ENCODE measurements around the gene ZNF585A. TPM values are rescaled to one million over a fixed set of nuclear protein-coding genes. Genes with fewer than 3 reads are reported as not detected.
"Not testable (repeated sequence)": the region's sequence is repeated elsewhere in the genome, so short reads cannot be mapped to it uniquely, and the experiment has no call there.

The ZNF585A gene
- polyA plus RNA-seq (2012; ENCODE audit: low read depth, missing spikeins) = 15.9 TPM

DNA sequence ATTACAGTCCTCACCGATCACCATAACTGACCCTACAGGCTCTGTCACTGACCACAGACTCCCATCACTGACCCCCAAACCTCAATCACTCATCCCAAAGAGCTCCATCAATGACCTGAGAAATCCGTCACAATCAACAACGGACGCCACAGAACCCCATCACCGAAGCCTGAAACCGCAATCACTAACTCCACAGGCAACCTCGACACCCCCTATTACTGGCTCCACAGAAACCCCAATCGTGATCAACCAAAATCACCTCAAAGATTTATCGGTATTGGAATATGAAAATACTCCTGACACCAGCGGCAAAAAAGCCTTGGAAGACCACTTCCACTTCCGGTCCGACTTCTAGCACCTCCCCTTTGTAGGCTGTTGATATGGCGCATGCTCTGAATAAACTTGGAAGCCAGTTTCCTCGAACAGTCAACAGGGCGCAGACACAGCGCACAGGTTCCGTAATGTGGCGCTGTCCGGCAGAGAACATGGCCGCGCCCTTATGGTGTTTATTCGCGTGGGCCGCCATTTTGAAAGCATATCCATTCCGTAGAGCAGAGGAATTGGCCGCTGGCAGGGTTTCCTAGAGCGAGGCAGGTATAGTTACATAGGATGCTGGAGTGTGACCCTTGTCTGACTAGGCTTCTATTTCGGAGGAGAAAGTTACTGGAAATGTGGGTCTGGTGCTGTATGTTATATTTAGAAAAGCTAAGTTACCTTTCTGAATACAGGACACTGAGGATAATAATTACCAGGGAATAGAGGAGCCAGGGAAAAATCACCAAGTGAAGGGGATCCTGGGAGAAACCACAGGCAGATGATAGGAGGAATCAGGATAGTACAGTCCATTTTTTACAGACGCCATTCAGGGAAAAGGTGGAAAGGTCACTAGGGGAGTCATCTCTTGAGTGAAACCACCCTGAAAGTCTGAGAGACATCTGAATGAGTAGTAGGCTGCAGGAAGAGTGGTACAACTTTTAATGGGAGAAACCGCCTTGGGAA, at the start of gene ZNF585A:
TSS of gene ZNF585A (minus strand) at position 328 of the 999 bp plus-strand sequence. CDS start 2,785 bp downstream, outside the sequence.
- peak; percentile 41; the same call in 1 of the 2 replicates for TF ChIP-seq SPI1 (IDR thresholded peaks at IDR 0.05; ENCODE audit: low read depth, low read length)
- peak; percentile 38; the same call in 1 of the 2 replicates for TF ChIP-seq TAF1 (IDR thresholded peaks at IDR 0.05; ENCODE audit: low read depth, low read length)
- no peak for TF ChIP-seq POU2F2 (IDR thresholded peaks at IDR 0.05; ENCODE audit: low read depth, low read length)
- TF ChIP-seq POLR2AphosphoS5 (IDR thresholded peaks at IDR 0.05; ENCODE audit: low read depth, low read length) = peak; percentile 65; the same call in 1 of the 2 replicates
- peak; percentile 73 for TF ChIP-seq POLR2A (IDR thresholded peaks at IDR 0.05; ENCODE audit: low read depth, low read length)
- no peak for TF ChIP-seq PAX5 (IDR thresholded peaks at IDR 0.05; ENCODE audit: insufficient read depth, low read length, severe bottlenecking)
- peak; percentile 54 for DNase-seq (ENCODE audit: insufficient read length, low spot score)
- peak; percentile 99 for FAIRE-seq

DNA sequence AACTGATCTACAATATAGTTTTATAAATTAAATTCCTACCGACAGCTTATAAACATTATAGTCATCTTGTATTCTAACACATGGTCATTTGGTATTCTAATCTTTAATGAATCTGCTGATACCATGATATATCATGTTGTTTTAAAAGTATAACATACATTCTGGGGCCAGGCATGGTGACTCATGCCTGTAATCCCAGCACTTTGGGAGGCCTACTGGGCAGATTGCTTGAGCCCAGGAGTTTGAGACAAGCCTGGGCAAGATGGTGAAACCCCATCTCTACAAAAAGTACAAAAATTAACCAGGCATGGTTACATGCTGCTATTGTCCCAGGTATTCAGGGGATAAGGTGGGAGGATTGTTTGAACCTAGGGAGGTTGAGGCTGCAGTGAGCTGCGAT, 48.6 kb upstream of the ZNF585A start:
- DNase-seq (ENCODE audit: insufficient read length, low spot score) (no peak), FAIRE-seq (no peak)

DNA sequence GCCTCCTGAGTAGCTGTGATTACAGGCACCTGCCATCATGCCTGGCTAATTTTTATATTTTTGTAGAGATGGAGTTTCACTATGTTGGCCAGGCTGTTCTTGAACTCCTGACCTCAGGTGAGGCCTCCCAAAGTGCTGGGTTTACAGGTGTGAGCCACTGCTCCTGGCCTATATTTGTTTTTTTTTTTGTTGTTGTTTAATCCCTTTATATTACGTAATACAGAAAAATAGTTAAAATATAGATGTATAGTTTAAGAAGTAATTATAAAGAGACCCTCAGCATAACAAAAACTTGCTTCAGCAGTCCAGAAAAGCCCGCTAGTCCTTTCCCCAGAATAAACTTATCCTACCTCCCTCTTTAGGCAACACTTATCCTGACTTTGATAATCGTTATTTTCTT, 47.9 kb upstream of the ZNF585A start:
- FAIRE-seq = no peak
- no peak for DNase-seq (ENCODE audit: insufficient read length, low spot score)
- TF ChIP-seq POLR2AphosphoS5 (IDR thresholded peaks at IDR 0.05; ENCODE audit: low read depth, low read length) (no peak), POLR2A (IDR thresholded peaks at IDR 0.05; ENCODE audit: low read depth, low read length) (no peak), TAF1 (IDR thresholded peaks at IDR 0.05; ENCODE audit: low read depth, low read length) (no peak), SPI1 (IDR thresholded peaks at IDR 0.05; ENCODE audit: low read depth, low read length) (no peak), PAX5 (IDR thresholded peaks at IDR 0.05; ENCODE audit: insufficient read depth, low read length, severe bottlenecking) (no peak), POU2F2 (IDR thresholded peaks at IDR 0.05; ENCODE audit: low read depth, low read length) (no peak)

More for the DNA sequence above, 48.6 kb upstream of the ZNF585A start:
- no peak for TF ChIP-seq POLR2A (IDR thresholded peaks at IDR 0.05; ENCODE audit: low read depth, low read length)
- TF ChIP-seq POLR2AphosphoS5 (IDR thresholded peaks at IDR 0.05; ENCODE audit: low read depth, low read length) = no peak
- TF ChIP-seq PAX5 (IDR thresholded peaks at IDR 0.05; ENCODE audit: insufficient read depth, low read length, severe bottlenecking) = no peak
- no peak for TF ChIP-seq POU2F2 (IDR thresholded peaks at IDR 0.05; ENCODE audit: low read depth, low read length)
- no peak for TF ChIP-seq SPI1 (IDR thresholded peaks at IDR 0.05; ENCODE audit: low read depth, low read length)
- TF ChIP-seq TAF1 (IDR thresholded peaks at IDR 0.05; ENCODE audit: low read depth, low read length) = no peak

DNA sequence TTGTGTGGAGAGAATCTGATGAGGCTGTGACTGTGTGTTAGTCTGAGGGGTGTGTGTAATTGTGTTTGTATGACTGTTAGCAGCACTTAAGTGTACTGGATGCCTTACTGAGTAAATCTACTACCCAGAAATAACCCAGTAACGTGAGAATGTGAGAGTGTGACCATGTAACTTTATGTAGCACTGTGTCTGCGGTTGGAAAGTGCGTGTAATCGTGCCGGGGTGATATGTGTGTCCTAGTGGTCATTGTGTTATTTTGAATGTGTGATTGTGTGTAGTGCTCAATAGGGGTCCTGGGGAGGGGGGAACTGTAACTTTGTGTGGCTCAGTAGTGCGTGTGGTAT, 46.1 kb upstream of the ZNF585A start:
- TF ChIP-seq SPI1 (IDR thresholded peaks at IDR 0.05; ENCODE audit: low read depth, low read length) (no peak), POLR2A (IDR thresholded peaks at IDR 0.05; ENCODE audit: low read depth, low read length) (no peak), POLR2AphosphoS5 (IDR thresholded peaks at IDR 0.05; ENCODE audit: low read depth, low read length) (no peak), TAF1 (IDR thresholded peaks at IDR 0.05; ENCODE audit: low read depth, low read length) (no peak), POU2F2 (IDR thresholded peaks at IDR 0.05; ENCODE audit: low read depth, low read length) (no peak), PAX5 (IDR thresholded peaks at IDR 0.05; ENCODE audit: insufficient read depth, low read length, severe bottlenecking) (no peak)
- FAIRE-seq (no peak), DNase-seq (ENCODE audit: insufficient read length, low spot score) (no peak)

DNA sequence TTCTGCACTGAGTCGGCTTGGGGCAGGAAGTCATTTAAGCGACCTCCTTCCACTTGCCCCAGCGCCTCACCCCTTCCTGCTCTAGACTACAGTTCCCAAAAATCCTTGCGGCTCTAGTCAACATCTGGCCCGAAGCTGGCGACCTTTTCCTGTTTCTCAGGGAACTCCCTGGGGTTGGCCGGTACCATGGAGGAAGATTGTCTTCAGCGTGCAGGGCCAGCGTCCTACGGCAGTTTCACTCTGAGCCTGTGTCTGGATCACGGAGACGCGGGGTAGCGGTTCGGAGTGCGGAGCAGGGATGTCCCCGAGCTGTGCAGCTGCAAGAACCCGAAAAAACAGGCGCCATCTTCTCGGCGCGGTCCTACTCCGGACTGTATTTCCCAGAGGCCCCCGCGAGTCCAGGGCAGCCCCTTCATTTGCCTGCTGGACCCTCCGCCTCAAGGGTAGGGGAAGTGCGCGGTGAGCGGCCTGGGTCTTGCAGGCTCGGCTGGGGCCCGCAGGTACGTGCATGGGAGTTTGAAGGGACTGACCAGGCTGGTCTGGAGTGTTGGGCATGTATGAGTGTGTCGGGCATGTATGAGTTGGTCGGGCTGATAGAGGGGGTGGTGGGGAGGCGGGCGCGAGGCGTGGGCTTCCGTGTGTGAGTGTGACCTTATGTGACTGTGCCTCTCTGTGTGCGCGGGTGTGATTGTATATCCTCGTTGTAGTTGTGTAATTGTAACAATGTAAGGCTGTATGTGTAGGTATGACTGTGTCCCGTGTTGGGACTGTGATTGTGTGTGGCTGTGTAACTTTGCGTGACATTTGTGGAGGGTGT, 45.5 kb upstream of the ZNF585A start, which contains the start of gene ZNF383:
TSS of gene ZNF383 (plus strand) at position 440 of the 817 bp plus-strand sequence. CDS start 12,240 bp downstream, outside the sequence.
- DNase-seq (ENCODE audit: insufficient read length, low spot score) (peak; percentile 69), FAIRE-seq (peak; percentile 92)
- TF ChIP-seq POU2F2 (IDR thresholded peaks at IDR 0.05; ENCODE audit: low read depth, low read length) (peak; percentile 90), SPI1 (IDR thresholded peaks at IDR 0.05; ENCODE audit: low read depth, low read length) (peak; percentile 71), POLR2AphosphoS5 (IDR thresholded peaks at IDR 0.05; ENCODE audit: low read depth, low read length) (peak; percentile 87), TAF1 (IDR thresholded peaks at IDR 0.05; ENCODE audit: low read depth, low read length) (peak; percentile 80), PAX5 (IDR thresholded peaks at IDR 0.05; ENCODE audit: insufficient read depth, low read length, severe bottlenecking) (no peak), POLR2A (IDR thresholded peaks at IDR 0.05; ENCODE audit: low read depth, low read length) (peak; percentile 92)

DNA sequence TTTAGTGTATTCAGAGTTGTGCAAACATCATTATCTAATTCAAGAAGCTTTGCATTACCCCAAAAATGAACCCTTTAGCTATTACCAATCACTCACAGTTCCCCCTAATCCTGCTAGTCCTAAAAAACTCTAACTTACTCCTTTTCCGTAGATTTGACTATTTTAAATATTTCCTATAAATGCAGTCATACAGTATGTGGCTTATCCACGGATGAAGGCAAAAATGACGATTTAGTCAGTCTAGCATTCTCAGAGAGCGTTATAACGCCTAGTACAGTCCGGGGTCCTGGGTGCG, 44.9 kb upstream of the ZNF585A start:
- DNase-seq (ENCODE audit: insufficient read length, low spot score) (no peak), FAIRE-seq (no peak)
- TF ChIP-seq POLR2A (IDR thresholded peaks at IDR 0.05; ENCODE audit: low read depth, low read length) = no peak
- no peak for TF ChIP-seq PAX5 (IDR thresholded peaks at IDR 0.05; ENCODE audit: insufficient read depth, low read length, severe bottlenecking)
- no peak for TF ChIP-seq TAF1 (IDR thresholded peaks at IDR 0.05; ENCODE audit: low read depth, low read length)
- no peak for TF ChIP-seq POLR2AphosphoS5 (IDR thresholded peaks at IDR 0.05; ENCODE audit: low read depth, low read length)
- no peak for TF ChIP-seq POU2F2 (IDR thresholded peaks at IDR 0.05; ENCODE audit: low read depth, low read length)
- TF ChIP-seq SPI1 (IDR thresholded peaks at IDR 0.05; ENCODE audit: low read depth, low read length) = no peak

DNA sequence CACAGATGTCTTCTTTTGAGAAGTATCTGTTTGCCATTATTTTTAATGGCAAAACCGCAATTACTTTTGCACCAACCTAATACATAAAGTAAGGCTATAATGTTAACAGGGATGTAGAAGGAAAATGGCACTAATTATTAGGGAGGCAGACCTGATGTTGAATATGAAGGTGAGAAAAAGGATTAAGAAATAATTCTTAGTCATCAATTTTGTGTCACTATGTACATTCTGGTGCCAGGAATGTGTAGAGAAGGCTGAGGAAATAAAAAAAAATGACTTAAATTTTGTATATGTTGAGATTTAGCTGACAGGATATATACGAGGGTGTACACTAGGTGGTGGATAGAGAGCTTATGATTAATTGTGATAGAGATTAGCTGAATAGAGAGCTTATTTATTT, 25.3 kb upstream of the ZNF585A start:
- no peak for FAIRE-seq
- TF ChIP-seq TAF1 (IDR thresholded peaks at IDR 0.05; ENCODE audit: low read depth, low read length) = no peak
- no peak for TF ChIP-seq POU2F2 (IDR thresholded peaks at IDR 0.05; ENCODE audit: low read depth, low read length)
- TF ChIP-seq SPI1 (IDR thresholded peaks at IDR 0.05; ENCODE audit: low read depth, low read length) = no peak
- TF ChIP-seq POLR2A (IDR thresholded peaks at IDR 0.05; ENCODE audit: low read depth, low read length) = no peak
- no peak for TF ChIP-seq PAX5 (IDR thresholded peaks at IDR 0.05; ENCODE audit: insufficient read depth, low read length, severe bottlenecking)
- TF ChIP-seq POLR2AphosphoS5 (IDR thresholded peaks at IDR 0.05; ENCODE audit: low read depth, low read length) = no peak
- no peak for DNase-seq (ENCODE audit: insufficient read length, low spot score)

DNA sequence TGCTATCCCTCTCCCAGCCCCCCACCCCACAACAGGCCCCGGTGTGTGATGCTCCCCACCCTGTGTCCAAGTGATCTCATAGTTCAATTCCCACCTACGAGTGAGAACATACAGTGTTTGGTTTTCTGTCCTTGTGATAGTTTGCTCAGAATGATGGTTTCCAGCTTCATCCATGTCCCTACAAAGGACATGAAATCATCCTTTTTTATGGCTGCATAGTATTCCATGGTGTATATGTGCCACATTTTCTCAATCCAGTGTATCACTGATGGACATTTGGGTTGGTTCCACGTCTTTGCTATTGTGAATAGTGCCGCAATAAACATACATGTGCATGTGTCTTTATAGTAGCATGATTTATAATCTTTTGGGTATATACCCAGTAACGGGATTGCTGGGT, 24.6 kb upstream of the ZNF585A start:
- not testable (repeated sequence) for DNase-seq (ENCODE audit: insufficient read length, low spot score); FAIRE-seq

DNA sequence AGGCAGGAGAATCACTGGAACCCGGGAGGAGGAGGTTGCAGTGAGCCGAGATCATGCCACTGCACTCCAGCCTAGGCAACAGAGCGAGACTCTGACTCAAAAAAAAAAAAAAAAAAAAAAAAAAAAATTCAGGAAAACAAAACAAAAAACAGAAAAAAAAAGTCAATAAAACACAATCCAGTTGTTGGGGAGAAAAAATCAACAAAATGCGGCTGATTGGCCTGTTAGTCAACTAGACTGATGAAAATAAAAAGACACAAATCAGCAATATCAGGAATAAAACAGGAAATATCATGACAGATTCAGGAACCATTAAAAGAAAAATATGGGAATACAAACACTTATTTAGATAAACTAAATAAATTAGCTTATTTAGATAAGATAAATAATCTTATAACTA, 22.8 kb upstream of the ZNF585A start:
- FAIRE-seq; DNase-seq (ENCODE audit: insufficient read length, low spot score): not testable (repeated sequence)

DNA sequence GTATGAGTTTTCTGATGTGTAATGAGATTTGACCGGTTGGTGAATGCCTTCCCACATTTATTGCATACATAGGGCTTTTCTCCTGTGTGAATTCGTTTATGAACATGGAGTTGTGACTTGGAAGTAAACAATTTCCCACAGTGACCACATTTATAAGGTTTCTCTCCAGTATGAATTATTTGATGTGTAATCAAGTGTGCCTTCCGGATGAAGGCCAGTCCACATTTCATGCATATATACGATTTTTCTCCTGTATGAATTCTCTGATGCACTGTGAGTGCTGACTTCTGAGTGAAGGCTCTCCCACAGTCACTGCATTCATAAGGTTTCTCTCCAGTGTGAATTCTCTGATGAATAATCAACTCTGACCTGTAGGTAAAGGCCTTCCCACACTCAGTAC, 13.6 kb upstream of the ZNF585A start:
- FAIRE-seq; DNase-seq (ENCODE audit: insufficient read length, low spot score): not testable (repeated sequence)
